GM21723 (cell line): ENCODE measurements around the gene KRT17.
"Not testable (repeated sequence)": the region's sequence is repeated elsewhere in the genome, so short reads cannot be mapped to it uniquely, and the experiment has no call there.

Experiments used
- ATAC-seq: cut with Tn5 transposase; IDR thresholded peaks from one replicate; pipeline ENCODE4 v1.9.1; 2021; ENCODE audit warnings: mild to moderate bottlenecking, moderate library complexity; ENCODE audit not compliant: unreplicated experiment

KRT17 gene

GRCh38 chr17:41654678-41655607, 30.6 kb upstream of the KRT17 start:
- no peak for ATAC-seq

DNA sequence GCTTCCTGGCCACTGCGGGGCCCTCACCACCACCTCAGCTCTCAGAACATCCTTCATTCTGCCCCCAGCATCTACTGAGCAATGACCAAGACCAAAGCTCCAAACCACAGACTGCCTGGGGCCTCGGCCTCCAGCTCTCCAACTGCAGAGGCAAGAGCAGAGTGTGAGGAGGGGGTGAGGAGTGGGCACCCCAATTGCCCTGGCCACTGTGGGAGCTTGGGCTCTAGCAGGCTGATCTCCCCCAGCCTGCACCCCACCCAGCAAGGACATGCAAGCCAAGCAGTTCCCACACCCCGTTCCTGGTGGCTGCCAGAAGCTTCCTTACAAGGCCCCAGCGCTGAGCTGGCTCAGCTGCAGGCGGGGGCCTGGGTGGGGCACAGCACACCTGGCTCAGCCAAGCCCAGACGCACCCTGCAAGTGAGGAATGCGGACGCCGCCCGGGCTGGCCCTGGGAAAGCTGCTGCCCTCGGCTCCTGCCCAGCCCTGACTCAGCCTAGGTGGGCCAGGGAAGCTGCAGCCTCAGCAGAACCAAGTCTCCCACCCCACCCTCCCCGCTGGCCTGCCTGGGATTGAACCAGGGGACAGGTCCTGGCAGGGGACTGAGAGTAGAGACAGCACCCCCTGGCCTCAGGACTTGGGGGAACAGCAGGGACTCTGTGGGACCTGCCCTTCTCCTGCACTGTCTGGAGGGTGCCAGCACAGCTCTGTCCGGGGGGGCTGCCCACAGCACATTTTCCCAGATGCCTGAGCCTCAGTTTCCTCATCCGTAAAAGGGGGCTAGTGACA, 29.7 kb upstream of the KRT17 start:
- no peak for ATAC-seq

DNA sequence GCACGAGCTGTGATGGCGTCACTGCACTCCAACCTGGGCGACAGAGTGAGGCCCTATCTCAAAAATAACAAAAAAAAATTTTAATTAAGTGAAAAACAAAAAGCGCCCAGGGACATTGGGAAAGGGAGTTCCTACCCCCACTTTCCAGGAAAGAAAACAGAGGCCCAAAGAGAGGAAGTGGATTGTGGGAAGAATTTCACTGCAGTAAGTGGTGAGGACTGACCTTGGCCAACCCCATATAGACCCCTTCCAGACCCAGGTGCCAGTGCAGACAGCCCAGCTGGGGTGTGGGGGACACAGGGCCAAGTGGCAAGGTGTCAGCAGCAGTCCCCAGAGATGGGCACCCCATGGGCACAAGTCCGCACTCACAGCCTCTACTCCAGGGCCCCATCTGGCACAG, 29.0 kb upstream of the KRT17 start:
- no peak for ATAC-seq

- ATAC-seq = no peak
Measured at GRCh38 chr17:41652461-41652970, 28.1 kb upstream of the KRT17 start.

DNA sequence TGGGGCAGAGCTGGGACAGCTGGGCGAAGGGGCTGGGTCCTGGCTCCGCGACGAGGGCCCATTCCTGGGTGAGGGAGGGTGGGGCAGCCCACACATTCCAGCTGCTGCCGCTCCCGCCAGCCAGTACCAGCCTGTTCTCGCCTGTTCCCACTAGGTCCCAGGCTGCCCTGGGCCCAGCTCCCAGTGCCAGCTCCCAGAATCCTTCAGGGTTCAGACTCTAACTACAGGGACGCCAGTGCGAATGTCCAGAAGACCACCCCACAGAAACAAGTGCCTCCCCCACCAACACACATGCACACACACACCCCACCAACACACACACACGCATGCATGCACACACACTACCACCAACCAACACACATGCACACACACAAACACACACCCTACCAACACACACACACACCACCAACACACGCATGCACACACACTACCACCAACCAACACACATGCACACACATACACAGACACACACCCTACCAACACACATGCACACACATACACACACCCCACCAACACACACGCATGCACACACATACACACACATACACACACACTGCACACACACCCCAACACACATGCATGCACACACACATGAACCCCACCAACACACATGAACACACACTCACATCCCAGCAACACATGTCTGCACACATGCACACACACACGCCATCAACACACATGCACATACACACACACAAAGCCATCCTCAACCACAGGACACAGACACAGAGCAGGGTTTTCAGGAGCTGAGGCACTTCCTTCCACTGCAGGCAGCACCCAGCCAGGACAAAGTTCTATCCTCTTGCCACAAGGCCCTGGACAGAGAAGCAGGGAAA, 27.5 kb upstream of the KRT17 start:
- ATAC-seq = no peak

DNA sequence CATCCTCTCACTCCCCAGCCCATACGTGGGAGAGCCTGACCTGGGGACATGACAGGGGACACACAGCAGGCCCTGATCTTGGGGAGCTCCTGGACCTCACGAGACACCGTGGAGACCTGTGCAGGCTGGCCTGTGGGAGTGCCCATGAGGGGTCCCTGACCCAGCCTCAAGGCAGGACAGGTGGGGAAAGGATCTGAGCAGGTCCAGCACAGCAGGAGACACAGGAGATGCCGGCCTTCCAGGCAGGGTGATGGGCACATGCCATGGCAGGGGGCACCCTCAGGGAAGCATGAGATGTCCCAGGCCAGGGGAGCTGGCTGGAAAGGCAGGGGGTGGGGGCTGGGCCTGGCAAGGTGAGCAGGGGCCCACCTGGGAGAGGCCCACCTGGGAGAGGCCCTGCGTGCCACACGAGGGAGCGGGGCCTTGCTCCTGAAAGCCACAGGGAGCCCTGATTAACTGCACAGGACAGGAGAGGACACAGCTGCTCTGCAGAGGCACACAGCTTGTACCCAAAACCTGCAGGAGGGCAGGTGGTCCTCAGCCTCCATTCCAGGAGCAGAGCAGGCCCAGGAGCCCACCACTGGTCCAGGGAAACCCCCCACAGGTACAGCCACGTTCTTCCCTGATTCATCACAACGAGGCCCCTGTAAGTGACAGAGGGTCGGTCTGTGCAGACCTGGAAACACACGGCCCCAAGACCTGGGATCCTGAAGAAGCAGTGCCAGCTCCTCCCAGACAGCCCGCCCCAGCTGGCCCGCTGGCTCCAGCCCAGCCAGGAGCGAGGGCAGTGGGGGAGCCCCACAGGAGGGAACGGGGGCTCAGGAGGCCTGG, 26.6 kb upstream of the KRT17 start:
- ATAC-seq = no peak

GRCh38 chr17:41649923-41650519, 25.6 kb upstream of the KRT17 start:
- ATAC-seq = no peak

DNA sequence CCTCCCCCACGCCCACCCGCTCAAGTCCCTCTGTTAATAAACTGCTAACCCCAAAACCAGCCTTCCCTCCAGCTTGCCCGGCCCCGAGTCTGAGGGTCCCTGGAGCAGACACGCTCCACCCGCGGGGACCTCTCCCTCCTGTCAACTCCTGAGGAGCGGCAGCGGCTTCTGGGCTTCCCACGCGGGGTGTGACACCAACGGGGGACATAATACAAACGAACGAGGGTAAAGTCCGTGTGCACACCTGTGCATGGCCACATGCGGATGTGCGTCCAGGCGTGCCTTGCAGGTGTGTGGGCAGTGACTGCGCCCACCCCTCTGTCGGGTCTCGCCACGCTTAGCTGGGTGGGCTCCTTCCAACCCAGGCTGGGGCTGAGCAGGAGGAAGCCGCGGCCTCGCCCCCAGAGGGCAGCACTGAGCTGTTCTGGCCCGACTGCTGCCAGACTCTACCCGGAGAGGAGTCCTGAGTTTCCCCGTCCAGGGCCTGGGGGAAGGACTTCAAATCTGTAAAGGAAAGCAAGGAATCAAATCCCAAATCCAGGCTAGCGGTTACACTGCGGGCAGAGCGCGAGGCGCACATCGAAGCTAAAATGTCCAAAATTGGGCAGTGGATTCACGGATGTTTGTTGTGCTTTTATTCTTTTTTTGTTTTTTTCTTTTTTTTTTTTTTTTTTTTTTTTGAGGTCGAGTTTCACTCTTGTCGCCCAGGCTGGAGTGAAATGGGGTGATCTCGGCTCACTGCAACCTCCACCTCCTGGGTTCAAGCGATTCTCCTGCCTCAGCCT, 24.2 kb upstream of the KRT17 start:
- ATAC-seq = no peak

- no peak for ATAC-seq
Measured at GRCh38 chr17:41647940-41648410, 23.6 kb upstream of the KRT17 start.

DNA sequence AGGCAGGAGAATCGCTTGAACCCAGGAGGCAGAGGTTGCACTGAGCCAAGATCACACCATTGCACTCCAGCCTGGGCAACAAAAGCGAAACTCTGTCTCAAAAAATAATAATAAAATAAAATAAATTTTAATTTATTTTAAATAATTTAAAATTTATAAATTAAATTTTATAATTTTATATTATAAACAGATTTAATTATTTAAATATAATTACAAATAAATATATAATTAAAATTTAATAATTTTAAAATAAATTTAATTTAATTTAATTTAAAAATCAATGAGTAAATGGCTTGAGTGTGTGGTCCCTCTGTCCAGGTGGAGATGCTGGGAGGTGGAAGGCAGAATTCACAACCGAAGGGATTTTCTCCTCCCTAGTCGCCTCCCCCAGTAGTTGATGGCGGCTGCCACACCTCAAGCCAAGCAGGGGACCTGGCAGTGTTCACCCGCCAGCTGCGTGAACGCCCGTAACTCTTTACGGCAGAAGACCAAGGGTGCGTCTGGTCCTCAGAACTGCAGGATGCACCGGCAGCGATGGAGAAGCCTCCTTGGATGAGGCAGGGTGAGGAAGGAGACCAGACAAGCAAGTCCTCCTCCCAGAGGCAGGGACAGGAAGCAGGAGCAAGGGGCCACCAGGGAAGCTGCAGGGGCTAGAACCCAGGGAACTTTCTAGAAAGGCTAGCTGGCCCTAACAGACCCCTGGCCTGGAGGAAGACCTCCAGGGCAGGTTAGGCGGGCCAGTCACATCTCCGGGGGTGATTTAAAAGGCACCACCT, 22.9 kb upstream of the KRT17 start:
- no peak for ATAC-seq

- no peak for ATAC-seq
Measured at GRCh38 chr17:41642252-41643156, 18.1 kb upstream of the KRT17 start.

DNA sequence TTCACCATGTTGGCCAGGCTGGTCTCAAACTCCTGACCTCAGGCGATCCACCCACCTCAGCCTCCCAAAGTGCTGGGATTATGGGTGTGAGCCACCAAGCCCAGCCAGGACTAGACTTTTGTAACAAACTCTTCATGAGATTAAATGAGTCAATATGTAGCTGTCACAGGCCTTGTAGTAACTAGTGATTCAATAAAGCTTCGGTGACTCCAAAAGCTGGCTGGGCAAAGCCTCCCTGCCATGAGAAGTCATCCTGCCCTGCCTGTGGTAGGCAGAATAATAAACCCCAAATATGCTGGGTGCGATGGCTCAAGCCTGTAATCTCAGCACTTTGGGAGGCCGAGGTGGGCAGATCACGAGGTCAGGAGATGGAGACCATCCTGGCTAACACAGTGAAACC, 16.2 kb upstream of the KRT17 start:
- not testable (repeated sequence) for ATAC-seq

DNA sequence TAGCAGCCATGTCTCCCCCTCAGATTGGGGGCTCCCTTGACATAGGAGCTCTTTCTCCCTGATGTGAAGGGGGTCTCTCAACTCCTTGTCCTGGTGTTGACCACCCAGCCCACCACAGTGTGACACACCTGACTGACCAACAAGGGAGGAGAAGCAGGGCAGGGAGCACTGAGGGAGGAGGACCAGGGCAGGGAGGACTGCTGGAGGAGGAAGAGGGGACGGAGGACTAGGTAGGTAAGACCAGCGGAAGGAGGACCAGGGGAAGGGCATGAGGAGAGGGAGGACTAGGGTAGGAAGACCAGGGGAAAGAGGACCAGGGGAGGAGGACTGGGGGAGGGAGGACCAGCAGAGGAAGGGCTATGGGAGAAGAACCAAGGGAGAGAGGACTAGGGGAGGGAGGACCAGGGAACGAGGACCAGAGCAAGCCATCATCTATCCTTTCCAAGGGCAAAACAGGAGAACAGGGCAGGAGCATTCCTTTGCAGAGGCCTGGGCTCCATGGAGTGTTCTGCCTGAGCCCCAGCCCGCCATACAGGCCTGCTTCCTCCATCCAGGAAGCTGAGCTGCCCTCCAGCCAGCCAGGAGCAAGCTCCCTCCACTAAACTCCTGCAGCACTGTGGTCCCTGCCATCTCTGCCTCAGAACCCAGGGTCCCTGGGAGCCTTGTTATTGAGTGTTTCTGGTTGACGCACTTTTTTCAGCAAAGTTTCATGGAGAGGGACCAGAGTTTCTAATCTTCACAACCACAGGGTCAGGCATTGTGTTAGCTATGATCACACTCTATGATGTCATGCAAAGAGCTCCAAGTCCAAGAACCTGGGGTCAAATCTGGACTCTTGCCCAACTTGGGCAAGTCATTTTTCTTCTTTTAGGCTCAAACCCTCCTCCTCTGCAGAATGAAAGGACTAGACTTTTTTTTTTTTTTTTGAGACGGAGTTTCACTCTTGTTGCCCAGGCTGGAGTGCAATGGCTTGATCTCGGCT, 15.4 kb upstream of the KRT17 start:
- no peak for ATAC-seq

GRCh38 chr17:41638941-41639340, 14.6 kb upstream of the KRT17 start:
- no peak for ATAC-seq

- ATAC-seq = no peak
Measured at GRCh38 chr17:41638194-41638593, 13.8 kb upstream of the KRT17 start.

DNA sequence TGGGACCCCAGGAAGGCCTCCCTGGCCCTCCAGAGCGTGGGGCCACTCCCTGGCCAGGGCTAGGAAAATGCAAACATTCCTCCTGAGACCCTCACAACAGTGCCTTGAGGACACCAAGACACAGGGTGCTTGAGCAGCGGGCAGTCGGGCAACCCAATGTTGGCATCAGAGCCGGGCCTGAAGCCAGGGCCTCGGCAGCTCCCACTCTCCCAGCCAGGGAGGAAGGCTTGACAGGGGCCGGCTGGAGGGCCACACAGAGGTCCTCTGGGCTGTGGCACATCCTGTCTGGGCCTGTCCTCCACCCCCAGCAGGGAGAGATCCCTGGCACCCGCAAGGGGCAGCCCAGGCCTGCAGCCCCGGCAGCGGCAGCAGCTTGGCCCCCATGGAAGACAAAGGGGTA, 12.3 kb upstream of the KRT17 start:
- no peak for ATAC-seq
